GM19239 (cell line): ENCODE data around the gene MOGAT3.
A peak's percentile ranks its signal among the peaks of the same experiment; 100 is the strongest.

Experiments used
- DNase-seq: peaks from one replicate; pipeline ENCODE4 v3.0.0; 2011; ENCODE audit warnings: low spot score; ENCODE audit not compliant: insufficient read length
- FAIRE-seq: peaks from 2 replicates; lab custom pipeline; 2011; peaks lifted over from hg19 to GRCh38; lab: Jason Lieb, UNC

The MOGAT3 gene

DNA sequence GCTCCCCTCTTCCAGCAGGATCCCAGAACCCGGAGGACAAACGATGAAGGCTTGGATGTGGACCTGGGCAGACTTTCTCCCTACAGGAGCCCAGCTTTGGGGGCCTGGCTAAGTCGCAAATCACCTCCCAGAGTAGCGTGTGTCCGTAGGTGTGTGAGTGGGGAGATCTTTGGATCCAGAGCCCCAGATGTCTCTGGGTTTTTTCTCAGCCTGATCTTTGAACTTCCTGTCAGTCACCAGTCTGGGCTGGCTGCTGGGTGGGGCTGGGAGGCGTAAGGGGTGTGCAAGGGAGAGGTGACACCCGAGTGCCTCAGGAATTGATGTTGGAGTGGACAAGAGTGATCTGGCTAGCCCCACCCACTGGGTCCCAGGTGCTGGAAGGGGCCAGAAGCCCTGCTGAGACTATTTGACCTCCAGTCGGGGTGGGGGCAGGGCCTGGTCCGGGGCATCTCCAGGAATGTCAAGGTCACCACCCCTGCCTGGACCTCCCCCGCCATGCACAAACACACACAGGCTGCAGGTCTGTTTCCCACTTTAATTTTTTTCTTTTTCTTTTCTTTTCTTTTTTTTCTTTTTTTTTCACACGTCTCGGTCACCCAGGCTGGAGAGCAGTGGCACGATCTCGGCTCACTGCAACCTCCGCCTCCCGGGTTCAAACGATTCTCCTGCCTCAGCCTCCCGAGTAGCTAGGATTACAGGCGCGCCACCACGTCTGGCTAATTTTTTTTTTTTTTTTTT, at the start of gene MOGAT3:
Gene MOGAT3, minus strand, starts transcription at position 175 of the 738 bp plus-strand sequence. CDS start 182 bp downstream, outside the sequence.
- DNase-seq: no peak

GRCh38 chr7:101250324-101250723, 49.5 kb upstream of the MOGAT3 start:
- FAIRE-seq (no peak), DNase-seq (no peak)

More for the DNA sequence above, at the start of gene MOGAT3:
- no peak for FAIRE-seq

GRCh38 chr7:101248276-101248675, 47.4 kb upstream of the MOGAT3 start:
- FAIRE-seq (no peak), DNase-seq (no peak)

DNA sequence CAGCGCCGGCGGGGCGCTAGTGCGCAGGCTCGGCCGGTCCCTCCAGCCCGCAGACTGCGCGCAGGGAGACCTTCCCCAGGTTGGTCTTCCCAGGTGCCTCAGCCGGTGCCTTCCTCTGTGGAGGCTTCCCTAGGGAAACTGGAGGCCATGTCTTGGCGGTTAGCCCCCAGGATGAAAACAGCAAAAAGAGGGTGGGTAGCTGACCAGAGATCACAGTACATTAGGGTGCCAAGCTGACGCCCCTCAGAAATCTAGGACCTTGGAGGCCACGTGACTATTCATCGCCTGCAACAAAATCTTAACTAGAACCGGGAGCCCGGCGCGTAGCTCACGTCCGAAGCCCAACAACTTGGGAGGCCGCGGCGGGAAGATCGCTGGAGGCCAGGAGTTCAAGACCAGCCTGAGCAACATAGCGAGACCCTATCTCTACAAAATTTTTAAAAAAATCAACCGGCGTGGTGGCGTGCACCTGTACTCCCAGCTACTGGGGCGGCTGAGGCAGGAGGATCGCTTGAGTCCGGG, 44.4 kb upstream of the MOGAT3 start:
- DNase-seq (no peak), FAIRE-seq (no peak)

DNA sequence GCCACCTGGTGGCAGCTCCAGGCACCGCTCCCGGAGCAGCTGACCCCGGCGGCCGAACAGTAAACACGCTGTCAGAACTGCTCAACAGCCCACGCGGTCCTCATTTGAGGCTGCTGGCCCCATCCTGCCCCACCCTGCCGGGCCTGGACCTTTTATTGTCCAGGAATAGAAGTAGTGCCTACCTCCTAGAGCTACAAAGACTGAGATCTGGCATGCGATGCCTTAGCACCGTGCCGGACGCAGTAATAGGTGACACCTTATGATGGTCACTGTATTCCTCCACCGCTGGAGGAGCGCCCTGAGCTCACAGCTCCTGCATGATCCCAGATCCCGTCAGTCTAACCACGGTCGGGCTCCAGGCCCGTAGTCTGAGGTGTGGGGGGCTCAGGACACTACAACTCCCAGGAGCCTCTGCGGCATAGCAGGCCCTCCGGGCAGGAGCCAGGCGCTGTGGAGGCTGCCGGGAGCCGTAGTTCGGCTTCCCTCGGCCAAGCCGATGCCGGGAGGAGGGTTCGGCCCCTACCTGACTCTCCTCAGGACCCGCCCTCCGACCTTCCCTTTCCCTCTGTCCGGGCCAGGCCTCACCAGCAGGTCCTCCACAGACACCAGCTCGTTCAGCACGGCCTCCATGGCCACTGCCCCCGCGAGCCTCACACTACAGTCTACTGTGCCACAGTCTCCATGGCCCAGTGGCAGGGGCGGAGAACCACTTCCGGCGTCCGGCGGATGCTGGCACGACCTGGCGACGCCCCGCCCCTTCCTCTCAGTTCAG, 43.7 kb upstream of the MOGAT3 start, which contains the start of gene FIS1:
Gene FIS1, minus strand, starts transcription at position 707 of the 772 bp plus-strand sequence. Its CDS starts 77 bp downstream, at position 630.
- DNase-seq (peak; percentile 87), FAIRE-seq (peak; percentile 91)

DNA sequence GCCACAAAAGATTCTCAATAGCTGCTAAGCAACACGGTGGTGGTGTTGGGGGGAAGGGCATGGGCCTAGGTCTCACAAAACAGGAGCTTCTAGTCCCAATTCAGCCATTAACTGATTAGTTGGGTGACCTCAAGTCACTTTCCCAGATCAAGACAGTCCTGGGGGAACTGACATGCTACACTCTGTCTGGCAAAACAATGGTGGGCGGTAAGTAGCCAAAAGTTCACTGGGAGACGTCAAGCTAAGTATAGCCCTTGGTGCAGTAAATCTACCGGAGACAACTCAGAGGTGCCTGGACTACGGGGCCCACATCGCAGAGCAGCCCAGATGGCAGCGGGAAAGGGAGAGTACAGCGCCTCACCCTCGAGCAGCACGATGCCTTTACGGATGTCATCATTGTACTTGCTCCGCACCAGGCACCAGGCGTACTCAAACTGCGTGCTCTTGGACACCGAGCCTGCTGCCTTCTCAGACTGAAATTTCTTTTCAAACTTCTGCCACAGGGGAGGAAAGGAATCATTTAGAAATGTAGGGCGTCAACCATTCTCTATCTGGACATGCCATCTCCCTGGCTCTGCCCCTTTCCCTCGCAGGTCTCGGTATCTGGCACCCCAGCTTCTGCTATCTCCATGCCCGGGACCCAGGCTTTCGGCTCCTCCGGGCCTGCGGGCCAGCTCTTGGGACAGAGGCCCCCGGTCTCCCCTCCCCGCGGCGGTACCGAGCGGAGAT, 43.0 kb upstream of the MOGAT3 start:
- no peak for DNase-seq
- no peak for FAIRE-seq

DNA sequence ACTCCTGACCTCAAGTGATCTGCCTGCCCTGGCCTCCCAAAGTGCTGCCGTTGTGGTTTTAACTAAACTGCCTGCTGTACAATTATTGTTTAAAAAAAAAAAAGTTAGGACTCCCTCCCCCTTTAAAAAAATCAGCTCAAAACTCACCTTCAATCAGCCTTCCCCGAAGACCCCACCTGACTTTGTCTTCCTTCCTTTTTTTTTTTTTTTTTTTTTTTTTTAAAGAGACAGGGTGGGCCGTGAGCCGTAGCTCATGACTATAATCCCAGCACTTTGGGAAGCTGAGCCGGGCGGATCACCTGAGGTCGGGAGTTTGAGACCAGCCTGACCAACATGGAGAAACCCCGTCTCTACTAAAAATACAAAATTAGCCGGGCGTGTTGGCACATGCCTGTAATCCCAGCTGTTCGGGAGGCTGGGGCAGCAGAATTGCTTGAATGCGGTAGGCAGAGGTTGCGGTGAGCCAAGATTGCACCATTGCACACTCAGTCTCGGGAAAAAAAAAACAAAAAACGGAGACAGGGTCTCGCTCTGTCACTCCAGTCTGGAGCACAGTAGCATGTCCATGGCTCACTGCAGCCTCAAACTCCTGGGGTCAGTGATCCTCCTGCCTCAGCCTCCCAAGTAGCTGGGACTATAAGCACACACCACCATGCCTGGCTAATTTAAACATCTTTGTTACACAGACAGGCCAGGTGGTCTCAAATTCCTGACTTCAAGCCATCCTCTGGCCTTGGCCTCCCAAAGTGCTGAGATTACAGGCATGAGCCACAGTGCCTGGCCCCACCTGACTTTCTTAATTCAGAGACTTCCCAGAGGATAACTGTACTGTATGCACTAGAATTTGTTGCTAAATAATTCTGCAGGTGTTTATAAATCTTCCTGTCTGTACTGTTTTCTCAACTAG, 40.9 kb upstream of the MOGAT3 start:
- no peak for DNase-seq
- FAIRE-seq: no peak

DNA sequence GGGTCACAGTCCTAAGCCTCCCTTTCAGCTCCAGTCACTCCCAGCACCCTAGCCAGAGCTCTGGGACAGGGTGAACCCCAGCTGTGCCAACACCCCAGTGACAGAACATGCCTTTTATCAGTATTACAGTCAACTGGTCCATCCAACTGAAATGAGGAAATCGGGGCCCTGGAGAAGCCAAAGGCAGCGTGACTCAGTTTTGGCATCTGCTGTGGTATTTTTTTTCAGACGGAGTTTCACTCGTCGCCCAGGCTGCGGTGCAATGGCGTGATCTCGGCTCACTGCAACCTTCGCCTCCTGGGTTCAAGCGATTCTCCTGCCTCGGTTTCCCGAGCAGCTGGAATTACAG, 40.2 kb upstream of the MOGAT3 start:
- FAIRE-seq: no peak
- no peak for DNase-seq

GRCh38 chr7:101240226-101241014, 39.6 kb upstream of the MOGAT3 start:
- FAIRE-seq (no peak), DNase-seq (no peak)

- DNase-seq: no peak
- no peak for FAIRE-seq
Observed at GRCh38 chr7:101239951-101240220, 39.0 kb upstream of the MOGAT3 start.

- FAIRE-seq (no peak), DNase-seq (no peak)
Observed at GRCh38 chr7:101239191-101239950, 38.5 kb upstream of the MOGAT3 start.

GRCh38 chr7:101238226-101239182, 37.7 kb upstream of the MOGAT3 start:
- DNase-seq (no peak), FAIRE-seq (no peak)

DNA sequence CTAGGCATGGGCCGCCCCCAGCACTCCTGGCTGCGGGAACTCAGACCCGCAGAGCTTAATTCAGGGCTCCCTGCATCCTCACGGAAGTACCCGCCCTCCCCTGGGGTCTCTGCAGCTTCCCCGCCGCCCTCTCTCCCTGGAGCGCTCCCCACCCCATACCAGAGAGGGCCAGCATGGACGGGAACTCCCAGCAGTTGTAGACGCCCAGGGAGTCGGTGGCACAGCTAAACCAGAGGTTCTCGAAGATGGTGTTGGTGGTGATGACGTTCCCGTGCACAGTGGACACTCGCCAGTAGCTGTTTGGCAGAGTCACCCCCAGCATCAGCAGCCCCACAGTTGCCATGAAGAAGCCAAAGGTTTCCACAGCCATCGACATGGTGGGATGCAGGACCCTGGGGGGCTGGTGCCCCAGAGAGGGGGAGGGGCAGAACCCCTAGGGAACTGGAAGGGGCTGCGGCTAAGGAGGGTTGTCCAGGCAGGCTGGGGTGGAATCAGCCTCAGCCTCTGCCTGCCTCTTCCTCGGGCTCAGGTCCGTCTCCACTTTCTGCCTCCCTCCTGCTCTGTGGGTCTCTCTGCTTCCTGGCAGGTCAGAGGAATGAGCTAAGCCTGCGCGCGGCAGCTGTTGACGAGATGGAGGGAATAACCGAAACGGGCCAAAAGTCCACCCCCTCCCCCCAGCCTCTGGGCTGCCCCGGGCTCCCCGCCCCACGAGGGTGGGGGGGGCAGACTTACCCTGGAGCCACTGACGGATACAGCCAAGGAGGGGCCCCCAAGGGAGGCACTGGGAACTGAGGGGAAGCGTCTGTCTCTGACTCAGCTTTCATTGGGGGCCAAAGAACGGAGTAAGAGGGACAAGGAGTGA, 36.6 kb upstream of the MOGAT3 start, which contains the start of gene CLDN15:
Gene CLDN15, minus strand, starts transcription at position 597 of the 862 bp plus-strand sequence. Its CDS starts 221 bp downstream, at position 376.
- FAIRE-seq (no peak), DNase-seq (no peak)

DNA sequence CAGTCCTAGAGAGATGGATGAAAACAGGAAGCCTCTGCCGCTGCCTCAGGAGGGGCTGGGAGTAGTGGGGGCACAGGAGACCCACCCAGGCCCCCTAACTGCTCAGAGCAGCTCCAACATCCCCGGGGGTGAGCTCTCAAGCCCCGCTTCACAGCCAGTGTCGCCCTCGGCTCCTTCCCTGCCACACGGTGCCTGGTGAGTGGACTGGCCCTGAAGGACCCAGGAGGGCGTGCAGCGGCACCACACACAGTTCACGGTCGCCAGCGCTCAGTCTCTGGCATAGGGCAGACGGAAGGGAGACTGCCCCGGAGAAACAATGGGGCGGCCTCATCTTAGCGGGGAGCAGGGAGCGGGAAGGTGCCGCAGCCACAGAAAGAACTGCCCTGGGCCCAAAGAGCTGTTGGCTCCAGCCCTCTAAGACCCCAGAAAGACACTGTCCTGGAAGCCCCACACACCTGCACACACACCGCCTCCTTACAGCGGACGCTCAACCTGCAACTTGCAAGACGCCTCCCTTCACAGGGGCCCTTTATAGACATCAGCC, 35.5 kb upstream of the MOGAT3 start:
- DNase-seq (no peak), FAIRE-seq (no peak)

DNA sequence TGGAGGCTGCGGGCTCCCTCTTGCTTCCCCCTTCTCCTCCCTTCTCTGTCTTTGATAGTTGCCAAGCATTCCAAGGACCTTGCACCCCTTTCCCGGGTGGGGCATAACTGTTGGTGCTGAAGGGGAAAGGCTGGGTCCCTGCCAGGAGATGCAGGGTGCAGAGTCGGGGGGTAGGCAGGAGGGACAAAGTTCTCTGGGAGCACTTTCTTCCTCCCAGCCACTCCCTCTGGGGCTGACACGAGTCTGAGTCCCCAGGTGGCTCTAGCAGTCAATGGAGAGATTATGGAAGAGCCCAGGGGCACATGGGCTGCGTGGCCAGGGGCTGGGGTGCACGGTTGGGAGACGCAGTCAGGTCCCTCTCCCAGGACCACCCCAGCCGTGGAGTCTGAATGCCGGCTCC, 34.7 kb upstream of the MOGAT3 start:
- DNase-seq: no peak
- no peak for FAIRE-seq

DNA sequence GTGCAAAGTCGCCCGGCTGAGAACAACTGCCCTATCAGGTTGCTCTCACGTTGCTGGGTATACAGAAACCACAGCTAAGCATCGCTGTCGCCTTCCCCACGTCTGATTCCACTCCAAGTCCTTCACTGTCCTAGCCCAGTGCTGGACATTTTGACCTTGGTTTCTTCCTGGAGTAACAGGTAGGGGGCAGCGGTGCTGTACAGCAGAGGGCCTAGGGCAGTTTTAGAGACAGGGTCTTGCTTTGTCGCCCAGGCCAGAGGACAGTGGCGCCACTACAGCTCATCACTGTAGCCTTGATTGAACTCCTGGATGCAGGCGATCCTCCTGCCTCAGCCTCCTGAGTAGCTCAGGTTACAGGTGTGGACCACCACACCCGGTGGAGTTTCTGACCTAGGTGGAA, 34.2 kb upstream of the MOGAT3 start:
- FAIRE-seq: no peak
- no peak for DNase-seq
